G401 (cell line): ENCODE measurements around the gene LRRC46. TPM values are rescaled to one million over a fixed set of nuclear protein-coding genes. Genes with fewer than 3 reads are reported as not detected.

Experiments used
- DNase-seq: peaks from one replicate; pipeline ENCODE4 v3.0.0-alpha.2; 2015; ENCODE audit warnings: low spot score
- in situ Hi-C: cut with HindIII; loops from 2 replicates; pipeline ENCODE4 v1.10.0; 2016; ENCODE audit warnings: low sequenced_read_pairs, mixed read lengths
- total RNA-seq: library from RNA; depleted of rRNA; stranded (reverse); fragments of >200 nt; shearing (Covaris generic); gene quantifications from 2 replicates; pipeline ENCODE4 v1.2.3, GENCODE V29; 2014

The LRRC46 gene
- total RNA-seq, 1 experiment from 2014 or later, result not detected

DNA sequence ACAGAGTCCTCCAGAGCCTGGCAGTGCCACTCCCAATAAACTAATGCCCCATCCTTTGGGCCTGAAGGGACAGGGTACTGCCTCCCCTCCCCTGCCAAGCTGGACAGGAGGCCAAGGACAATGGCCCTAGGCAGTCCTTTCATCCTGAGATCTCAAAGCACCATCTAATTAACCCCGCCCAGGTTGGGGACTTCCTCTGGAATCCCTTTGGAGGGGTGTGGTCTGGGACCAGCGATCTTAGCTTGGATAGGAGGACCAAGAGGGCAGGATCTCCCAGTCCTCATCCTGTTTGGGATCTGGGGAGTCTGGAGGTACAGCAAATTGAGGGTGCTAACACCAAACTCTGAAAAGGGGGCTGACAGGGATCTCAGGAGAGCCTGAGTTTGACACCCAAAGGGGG, 37.6 kb downstream of the LRRC46 start:
- no peak for DNase-seq
- in situ Hi-C loops, result no loop called here

DNA sequence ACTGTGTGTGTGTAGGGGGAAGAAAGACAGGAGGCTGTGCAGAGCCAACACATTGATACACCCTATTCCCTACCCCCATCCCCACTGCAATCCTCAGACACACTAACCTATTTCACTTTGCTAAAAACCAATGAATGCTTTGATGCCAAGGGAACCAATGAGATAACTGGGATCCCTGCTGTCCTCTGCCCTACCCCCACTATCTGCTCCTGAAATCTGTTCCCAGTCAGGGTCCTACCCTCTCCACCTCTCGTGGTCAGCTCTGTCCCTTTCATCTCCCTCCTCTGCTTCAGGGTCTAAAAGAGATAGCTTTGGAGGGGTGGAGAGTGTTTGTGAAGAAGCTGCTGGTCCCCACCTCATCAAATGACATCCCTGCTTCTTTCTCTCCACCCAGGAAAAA, 38.6 kb downstream of the LRRC46 start:
- no peak for DNase-seq

DNA sequence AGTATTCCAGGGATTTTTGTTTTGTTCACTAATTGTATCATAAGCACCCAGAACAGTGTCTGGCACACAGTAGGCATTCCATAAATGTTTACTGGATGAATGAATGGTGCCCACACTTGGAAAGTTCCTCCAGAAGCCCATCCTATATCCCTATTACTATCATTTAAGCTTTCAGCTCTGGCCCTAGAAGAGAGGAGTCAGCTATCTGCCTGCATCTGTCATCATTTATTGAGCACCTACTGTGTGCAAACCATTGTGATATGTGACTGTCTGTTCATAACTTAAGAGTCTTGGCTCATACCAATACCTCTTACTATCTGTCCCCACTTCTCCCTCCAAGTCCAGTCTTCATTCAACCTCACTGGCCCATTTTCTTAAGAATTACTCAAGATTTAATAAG, 39.6 kb downstream of the LRRC46 start:
- no peak for DNase-seq
- in situ Hi-C loops, result no loop called here

More for the DNA sequence above, 38.6 kb downstream of the LRRC46 start:
- in situ Hi-C loops, result no loop called here

DNA sequence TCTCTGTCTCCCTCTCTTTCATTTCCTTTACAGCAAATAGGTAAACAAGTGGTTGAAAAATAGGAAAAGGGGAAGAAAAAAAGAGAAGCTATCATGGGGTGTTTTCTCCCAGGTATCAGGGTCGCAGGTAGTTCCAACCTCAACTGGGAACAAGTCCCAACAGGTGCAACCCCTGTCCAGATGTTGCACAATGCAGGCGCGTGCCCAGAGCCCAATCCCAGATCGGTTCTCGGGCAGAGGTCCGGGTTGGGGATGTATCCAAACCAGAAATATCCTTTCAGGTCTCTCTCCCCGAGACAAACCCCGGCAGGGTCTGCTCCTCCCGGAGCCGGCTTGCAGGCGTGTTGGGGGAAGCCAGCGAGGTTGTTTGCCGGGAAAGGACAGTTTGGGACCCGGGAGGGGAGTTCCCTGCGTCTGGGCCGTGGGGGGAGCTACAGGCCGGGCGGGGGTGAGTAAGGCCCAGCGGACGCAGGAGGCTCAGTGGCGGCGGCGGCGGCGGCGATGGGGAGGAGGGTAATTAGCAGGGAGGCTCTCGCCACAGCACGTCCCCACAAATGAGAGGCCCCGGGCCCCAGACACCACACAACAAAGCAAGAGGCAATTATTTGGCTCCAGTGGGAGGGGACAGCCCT, 40.7 kb downstream of the LRRC46 start:
- DNase-seq, result no peak
- in situ Hi-C loops, result no loop called here

DNA sequence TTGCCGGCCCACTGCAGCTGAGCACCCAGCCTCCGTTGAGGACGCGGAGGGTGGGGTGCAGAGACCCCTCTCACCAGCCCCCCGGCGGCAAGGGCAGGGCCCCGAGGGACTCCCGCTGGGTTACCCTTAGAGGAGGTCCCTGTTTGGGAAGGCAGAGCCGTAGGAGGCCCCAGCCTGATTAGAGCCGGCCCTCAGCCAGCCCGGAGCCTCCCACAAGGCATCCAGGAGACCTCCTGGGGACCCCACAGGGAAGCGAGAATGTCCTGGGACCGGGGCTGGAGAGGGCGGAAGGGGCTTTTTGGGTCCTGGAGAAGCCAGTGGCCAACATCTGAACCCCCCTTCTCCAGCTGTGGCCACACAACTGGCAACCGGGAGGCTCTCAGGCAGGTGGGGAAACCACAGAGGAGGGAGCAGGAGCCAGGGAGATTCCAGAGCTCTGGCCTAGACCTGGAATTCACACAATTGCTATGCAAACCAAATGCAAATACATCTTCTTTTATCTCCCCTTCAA, 41.2 kb downstream of the LRRC46 start:
- no peak for DNase-seq
- in situ Hi-C loops, result no loop called here

DNA sequence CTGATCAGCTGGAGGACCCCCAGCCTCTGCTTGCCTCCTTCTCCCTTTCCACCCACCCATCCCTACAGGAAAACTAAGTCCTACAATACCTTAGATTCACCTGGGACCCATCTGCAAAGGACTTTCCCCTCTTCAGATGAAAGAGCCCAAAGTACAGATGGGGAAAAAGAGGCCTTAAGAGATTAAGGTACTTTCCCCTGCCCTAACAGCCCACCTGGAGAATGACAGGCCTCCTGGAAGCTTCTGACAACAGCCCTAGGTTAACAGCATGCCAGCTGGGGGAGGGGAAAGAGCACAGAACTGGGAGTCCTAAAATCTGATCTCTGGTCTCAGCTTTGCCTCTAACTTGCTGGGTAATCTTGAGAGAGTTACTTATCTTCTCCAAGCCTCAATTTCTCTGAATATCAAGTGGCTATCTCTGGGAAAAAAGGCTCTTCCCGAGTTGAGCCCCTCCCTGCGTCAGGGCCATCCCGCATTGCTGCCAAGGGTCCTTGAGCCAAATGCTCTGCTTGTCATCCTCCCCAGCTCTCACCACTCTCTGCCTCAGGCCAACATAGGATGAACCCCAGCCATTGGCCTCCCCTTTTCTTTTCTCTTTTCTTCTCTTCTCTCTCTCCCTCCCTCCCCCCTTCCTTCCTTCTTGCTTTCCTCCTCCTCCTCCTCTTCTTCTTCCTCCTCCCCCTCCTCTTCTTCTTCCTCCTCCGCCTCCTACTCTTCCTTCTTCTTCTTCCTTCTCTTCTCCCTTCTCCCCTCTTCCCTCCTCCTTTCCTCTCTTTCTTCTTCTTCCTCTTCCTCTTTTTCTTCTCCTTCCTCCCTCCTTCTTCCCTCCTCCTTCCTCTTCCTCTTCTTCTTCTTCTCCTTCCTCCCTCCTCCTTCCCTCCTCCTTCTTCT, 42.0 kb downstream of the LRRC46 start:
- in situ Hi-C loops, result no loop called here
- no peak for DNase-seq

DNA sequence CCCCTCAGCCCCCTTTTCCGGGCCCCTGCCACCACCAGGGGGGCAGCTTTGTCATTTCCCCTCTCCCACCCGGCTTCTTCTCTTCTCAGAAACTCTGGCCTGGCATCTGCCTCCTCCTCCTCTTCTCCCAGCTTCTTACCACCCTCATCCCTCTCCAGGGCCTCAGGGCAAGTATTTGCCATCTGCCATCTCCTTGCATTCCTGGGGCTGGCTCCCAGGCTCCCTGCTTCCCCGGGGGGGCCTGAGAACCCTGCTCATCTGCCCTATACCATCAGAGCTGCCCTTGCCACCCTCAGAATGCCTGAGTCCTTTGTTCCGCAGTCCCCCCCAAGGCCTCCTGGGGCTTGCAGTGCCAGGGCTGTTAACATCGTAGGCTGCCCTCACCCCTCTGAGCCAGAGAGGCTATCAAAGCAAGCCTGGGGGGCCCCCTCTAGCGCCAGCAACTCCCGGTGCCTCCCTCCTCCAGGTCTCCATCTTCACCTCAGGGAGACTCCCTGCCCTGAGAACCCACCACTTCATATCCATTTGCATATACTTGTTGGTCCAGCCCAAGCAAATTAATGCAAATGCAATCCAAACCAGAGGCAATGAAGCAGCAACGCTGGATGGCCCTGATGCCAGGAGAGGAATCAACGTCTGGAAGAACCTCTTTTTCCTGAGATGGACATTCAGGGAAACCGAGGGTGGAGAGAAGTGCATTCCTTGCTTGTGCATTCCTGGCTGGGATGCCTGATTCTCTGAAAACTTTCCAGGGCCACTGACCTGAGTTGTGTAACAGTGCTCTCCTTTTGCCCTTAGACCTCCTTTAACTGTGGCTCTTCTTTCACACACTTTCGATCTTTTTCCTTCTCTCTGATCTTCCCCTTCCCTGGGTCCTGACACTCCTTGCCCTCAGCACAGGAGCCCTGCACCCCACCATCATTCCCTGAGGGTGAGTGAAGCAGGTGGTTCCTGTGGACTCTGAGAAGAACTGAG, 43.8 kb downstream of the LRRC46 start:
- DNase-seq, result no peak
- in situ Hi-C loops, result no loop called here

DNA sequence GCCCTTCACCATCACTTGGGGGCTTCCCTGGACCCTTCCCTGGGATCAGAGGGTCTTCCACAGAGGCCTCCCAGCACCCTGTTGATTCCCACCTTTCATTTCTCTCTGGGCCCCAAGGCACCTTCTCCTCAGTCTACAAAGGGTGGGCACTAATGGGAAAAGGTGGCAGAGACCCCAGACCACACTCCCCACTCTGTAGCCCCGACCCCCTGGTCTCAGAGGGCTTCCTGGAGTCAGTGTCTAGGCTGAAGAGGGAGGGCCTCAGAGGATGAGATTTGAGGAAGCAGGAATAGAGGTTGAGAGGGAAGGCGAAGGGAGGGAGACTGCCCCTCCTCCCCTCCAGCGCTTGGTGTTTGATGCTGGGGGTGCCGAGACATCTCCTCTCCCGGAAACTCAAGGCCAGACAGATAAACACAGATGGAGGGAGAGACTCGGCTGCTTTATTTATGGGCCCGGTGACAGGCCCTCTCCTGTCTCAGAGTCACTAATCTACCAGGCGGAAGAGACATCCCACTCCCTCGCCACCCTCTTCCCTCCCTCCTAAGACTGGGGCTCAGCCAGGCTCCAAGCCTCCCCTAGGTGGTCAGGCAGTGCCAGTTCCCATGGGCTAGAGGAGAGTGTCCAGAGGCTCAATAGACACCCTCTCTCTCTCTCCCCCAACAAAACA, 46.0 kb downstream of the LRRC46 start:
- no peak for DNase-seq
- in situ Hi-C loops, result no loop called here

DNA sequence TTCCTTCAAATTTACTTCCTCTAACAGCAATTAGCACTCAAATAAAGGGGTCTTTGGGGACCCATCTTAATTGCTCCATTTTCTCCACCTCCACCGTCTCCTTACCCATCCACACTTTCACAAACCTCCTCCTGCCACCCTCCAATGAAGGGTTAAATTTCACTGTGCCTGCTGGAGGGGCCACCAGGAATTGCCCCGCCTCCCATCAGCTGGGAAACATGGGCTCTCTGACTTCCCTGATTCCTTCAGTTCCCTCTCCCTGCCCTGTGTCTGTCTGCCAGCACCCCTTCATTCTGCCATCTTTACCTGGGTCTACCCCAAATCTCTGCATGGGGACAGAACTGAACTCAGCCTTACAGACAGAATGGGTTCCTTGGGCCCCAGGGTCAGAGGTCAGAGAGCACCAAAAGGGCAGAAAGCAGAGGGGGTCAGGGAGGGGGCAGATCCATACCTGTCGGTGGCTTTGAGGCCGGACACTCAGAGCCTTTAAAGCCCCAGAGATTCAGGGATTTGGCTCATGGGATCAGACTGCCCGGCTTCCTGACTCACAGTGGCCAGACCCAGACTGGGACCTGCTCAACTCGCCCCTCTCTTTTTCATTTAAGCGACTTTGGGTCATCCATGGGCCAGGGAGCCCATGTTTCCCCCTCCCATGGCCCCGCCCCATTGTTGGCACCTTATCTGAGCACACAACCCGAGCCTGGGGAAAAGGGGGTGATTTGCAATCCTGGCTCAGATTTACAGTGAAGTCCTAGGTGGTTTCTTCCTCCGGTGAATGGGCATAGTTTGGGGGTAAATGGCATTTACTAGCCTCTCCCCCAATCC, 46.9 kb downstream of the LRRC46 start:
- DNase-seq, result no peak
- in situ Hi-C loops, result no loop called here

DNA sequence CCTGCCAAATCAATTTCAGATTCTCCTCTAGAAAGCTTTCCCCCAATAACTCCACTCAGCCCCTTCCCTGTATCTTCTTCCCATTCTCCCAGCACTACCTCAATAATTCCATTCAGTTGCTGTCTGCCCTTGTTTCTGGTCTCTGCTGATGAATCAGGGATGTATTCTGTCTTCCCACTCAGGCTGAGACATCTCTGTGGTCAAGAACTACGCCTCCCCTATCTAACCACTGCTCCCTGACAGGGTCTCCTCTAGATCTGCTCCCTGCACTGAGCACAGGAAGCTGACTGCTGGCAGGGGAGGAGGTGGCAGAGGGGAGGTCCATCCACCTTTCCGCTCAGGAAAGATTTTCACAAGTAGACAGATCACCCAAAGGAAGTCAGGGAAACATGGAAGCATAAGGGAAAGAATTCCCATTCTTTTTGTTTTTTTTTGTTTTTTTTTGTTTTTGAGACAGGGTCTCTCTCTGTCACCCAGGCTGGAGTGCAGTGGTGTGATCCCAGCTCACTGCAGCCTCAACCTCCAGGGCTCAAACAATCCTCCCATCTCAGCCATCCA, 47.6 kb downstream of the LRRC46 start:
- in situ Hi-C loops, result no loop called here
- no peak for DNase-seq

DNA sequence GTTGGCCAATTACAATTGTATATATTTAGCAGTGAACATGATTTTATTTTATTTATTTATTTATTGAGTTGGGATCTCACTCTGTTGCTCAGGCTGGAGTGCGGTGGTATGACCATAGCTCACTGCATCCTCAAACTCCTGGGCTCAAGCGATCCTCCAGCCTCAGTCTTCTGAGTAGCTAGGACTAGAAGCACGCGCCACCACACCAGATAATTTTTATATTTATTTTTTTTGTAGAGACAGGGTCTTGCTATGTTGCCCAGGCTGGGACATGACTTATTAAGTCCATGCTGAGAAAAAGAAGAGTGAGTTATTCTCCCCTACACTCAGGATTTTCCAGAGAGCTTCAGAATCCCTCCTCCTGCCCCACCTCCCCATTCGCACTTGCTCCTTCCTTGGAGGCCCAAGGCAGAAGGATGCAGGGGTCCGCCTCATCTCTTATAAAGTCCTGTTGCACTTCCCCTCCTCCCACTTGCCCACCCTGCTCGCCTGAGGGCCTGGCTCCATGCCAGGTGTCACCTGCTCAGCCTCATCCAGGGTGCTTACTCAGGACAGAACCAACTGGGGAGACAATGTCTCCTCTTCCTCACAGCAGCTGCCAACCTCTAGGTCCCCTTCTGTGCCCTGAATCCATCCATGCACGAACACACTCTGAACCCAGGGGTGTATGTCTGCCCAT, 48.4 kb downstream of the LRRC46 start:
- DNase-seq, result no peak
- in situ Hi-C loops, result no loop called here

DNA sequence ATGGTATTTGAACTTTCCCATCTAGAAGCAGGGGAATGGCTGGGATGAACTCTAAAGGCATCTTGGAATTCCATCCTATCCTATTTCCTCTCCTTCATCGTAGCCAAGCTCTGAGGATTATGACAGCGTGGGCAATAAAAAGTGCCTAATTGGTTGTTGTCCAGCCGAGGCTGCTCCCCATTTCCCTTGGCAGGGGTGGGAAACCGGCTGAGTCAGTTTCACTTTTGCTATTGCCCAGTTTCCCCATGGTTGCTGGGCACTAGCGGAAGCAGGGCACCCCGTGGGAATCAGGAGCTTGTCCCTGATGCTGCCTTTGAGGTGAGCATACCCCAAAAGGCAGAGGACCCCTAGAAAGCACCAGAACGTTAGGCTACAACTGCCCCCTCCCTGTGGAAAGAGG, 50.8 kb downstream of the LRRC46 start:
- in situ Hi-C loops, result no loop called here
- DNase-seq, result no peak

DNA sequence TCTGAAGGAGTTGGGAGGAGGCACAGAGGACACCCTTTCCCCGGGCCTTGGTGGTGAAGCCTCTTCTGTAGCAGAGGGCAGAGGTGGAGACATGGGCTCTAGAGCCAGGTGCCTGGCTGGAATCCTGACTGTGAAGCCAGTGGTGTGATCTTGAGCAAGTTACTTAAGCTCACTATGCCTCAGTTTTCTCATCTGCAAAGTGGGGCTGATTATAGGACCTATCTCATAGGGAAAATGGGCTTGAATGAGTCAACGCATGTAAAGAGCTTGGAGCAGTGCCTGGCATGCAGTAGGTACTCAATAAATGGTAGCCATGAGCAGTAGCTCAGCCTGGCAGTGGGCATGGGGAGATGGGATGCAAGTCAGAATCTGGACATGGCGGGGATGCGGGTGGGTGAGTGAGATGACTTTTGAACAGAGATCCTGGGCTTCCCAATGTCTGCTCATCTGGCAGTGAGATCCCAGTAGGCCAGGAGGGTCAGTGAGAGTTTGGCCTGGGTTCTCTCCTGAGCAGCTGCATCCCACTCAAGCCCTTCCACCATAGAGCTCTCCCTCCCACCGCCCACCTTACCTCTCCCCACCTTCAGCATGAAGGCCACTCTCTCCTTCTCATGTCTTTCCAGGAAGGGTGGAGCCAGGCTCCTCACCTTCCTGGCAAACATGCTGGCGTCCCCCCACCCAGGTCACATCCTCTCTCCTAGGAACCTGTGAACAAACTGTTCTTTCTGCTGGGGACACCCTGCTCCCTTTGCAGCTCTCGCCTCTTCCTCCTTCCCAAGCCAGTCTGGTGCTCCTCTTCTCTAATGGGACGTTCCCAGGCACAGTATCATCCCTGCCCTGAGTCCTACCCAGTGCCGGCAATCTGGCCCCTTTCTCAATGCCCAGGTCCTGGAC, 51.5 kb downstream of the LRRC46 start:
- DNase-seq, result no peak
- in situ Hi-C loops, result no loop called here

DNA sequence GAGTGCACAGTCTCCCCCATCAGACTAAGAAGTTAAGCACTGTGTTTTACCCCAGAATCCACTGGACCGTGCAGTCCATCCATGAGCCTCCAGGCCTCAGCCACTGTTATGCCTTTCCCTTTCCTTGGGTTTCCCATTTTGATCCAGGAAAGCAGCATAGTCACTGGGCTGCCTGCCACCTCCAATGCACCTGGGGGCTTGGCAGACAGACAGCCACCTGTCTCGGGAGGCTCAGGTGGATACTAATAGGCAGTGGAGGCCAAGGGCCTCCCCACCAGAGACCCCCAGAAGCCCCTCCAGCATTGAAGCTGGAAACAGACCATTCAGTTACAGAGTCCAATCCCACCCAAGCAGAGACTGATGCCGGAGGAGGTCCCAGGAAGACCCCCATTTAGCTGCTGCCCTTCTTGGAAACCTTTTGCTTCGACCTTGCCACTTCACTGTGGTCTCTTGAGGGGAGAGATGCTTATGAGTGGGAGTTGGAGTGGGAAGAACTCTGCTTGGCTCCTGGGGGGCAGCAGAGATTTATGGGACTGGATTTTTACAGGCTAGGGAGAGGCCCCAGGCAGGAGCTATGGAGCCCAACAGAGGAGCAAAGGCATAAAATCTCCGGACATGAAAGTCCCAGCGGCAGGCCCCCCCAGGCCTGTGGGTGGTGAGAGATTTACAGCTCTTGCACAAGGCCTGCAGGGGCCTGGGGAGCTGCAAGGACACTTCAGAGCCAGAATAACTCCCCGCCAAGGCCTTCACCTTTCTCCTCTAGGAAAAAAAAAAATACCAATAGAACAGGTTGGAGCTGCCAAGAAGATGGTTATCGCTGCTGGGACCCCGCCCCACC, 52.3 kb downstream of the LRRC46 start:
- in situ Hi-C loops, result no loop called here

DNA sequence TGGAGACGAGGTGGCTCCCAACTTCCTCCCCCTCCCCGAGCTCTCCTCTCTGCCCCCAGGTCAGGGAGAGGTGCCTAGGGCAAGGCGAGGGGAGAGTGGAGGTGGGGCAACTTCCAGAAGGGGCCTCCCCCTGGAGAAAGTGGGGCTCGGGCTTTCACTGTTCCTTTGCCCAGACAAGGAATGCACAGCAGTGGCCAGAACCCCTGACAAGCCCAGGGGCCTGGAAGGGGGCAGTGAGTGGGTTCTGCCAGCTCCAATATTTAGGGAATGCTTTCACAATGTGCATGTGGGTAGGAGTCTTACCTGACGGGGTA, 52.9 kb downstream of the LRRC46 start:
- DNase-seq, result no peak
- in situ Hi-C loops, result no loop called here

More for the DNA sequence above, 52.3 kb downstream of the LRRC46 start:
- DNase-seq, result no peak
